K562 (cell line): ENCODE results near the gene AGAP1. TPM values are rescaled to one million over a fixed set of nuclear protein-coding genes. Genes with fewer than 3 reads are reported as not detected.

Experiments used
- MCM7 ChIP-seq, 2 experiments: fragments of 450-650 bp; IDR thresholded peaks; 2 replicates each; pipeline ENCODE4 v1.6.1; 2016 to 2018
- SNIP1 ChIP-seq: fragments of 450-650 bp; IDR thresholded peaks from 2 replicates; pipeline ENCODE4 v1.7.1; 2017; ENCODE audit warnings: low read depth, mild to moderate bottlenecking
- U2AF1 ChIP-seq: fragments of 200-400 bp; formaldehyde crosslinking; optimal IDR thresholded peaks from 2 replicates; pipeline ENCODE3; 2017; ENCODE audit warnings: mild to moderate bottlenecking, low read depth, low read length, moderate library complexity
- WHSC1 ChIP-seq: IDR thresholded peaks from one replicate; pipeline ENCODE4 v1.6.1; 2012; ENCODE audit warnings: low read length, control low read depth, inconsistent platforms
- ZSCAN29 ChIP-seq: fragments of 450-650 bp; IDR thresholded peaks from 2 replicates; pipeline ENCODE4 v1.6.1; 2017
- polyA plus RNA-seq, 8 experiments: library from polyadenylated mRNA; depleted of rRNA in 4 of 8; stranded (reverse) in 5 of 8; unstranded in 3 of 8; fragments of >200 nt; fragmentation: Nextera tagmentation in 2 of 8; fragmentation: Illumina TruSeq in 1 of 8; extraction: Ambion mirVana in 2 of 8; extraction: Trizol in 1 of 8; gene quantifications; 2 replicates each; pipeline versions ENCODE4 v1.2.1 to v1.2.3, GENCODE V29; 2011 to 2014; ENCODE audit warnings: inconsistent platforms in 1 of 8, missing spikeins in 1 of 8
- total RNA-seq, 7 experiments: library from RNA; depleted of rRNA in 6 of 7; stranded (reverse); fragments of >200 nt in 6 of 7; fragmentation: Illumina TruSeq in 2 of 7; extraction: Trizol in 2 of 7; gene quantifications; 2 replicates each; pipeline versions ENCODE4 v1.2.1 to v1.2.3, GENCODE V29; 2011 to 2021; ENCODE audit warnings: low replicate concordance in 1 of 7
- TF ChIP-seq, protein P1 (sequence below): sonication (generic); formaldehyde crosslinking; IDR thresholded peaks from 2 replicates; pipeline ENCODE4 v1.8.1; 2023; ENCODE audit warnings: mild to moderate bottlenecking, missing genetic modification reagents
- TF ChIP-seq, protein P2 (sequence below): IDR thresholded peaks from 2 replicates; pipeline ENCODE4 v1.6.1; 2011; ENCODE audit not compliant: insufficient read length; ENCODE audit errors: extremely low read depth
- TF ChIP-seq, protein P3 (sequence below): fragments of 250-450 bp; sonication (Bioruptor Pico); IDR thresholded peaks from 2 replicates; pipeline ENCODE4 v1.8.0; 2021; ENCODE audit warnings: moderate library complexity, mild to moderate bottlenecking, inconsistent platforms

Gene AGAP1
- total and polyA plus RNA-seq, 9 of the 15 experiments (the other 6 are each of a cell fraction or from before 2014, with no cell fraction given): 1.3 to 24.0 (median 10.6) TPM

- TF ChIP-seq, protein P1, sequence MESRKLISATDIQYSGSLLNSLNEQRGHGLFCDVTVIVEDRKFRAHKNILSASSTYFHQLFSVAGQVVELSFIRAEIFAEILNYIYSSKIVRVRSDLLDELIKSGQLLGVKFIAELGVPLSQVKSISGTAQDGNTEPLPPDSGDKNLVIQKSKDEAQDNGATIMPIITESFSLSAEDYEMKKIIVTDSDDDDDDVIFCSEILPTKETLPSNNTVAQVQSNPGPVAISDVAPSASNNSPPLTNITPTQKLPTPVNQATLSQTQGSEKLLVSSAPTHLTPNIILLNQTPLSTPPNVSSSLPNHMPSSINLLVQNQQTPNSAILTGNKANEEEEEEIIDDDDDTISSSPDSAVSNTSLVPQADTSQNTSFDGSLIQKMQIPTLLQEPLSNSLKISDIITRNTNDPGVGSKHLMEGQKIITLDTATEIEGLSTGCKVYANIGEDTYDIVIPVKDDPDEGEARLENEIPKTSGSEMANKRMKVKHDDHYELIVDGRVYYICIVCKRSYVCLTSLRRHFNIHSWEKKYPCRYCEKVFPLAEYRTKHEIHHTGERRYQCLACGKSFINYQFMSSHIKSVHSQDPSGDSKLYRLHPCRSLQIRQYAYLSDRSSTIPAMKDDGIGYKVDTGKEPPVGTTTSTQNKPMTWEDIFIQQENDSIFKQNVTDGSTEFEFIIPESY: no peak
- TF ChIP-seq MCM7 (IDR thresholded peaks at IDR 0.05): no peak
- TF ChIP-seq WHSC1: no peak
- TF ChIP-seq, protein P2, sequence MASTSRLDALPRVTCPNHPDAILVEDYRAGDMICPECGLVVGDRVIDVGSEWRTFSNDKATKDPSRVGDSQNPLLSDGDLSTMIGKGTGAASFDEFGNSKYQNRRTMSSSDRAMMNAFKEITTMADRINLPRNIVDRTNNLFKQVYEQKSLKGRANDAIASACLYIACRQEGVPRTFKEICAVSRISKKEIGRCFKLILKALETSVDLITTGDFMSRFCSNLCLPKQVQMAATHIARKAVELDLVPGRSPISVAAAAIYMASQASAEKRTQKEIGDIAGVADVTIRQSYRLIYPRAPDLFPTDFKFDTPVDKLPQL: no peak
- TF ChIP-seq U2AF1: no peak
- no peak for TF ChIP-seq ZSCAN29
- TF ChIP-seq, protein P3, sequence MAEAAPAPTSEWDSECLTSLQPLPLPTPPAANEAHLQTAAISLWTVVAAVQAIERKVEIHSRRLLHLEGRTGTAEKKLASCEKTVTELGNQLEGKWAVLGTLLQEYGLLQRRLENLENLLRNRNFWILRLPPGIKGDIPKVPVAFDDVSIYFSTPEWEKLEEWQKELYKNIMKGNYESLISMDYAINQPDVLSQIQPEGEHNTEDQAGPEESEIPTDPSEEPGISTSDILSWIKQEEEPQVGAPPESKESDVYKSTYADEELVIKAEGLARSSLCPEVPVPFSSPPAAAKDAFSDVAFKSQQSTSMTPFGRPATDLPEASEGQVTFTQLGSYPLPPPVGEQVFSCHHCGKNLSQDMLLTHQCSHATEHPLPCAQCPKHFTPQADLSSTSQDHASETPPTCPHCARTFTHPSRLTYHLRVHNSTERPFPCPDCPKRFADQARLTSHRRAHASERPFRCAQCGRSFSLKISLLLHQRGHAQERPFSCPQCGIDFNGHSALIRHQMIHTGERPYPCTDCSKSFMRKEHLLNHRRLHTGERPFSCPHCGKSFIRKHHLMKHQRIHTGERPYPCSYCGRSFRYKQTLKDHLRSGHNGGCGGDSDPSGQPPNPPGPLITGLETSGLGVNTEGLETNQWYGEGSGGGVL: no peak
- TF ChIP-seq SNIP1: no peak
Measured at GRCh38 chr2:235580426-235581157, 86.7 kb downstream of the AGAP1 start (continued).
